SW480 (cell line): Measurements from ENCODE around the gene LZTR1.

Experiments
- DNase-seq: peaks from one replicate; pipeline ENCODE4 v3.0.0-alpha.2; 2016; ENCODE audit warnings: low spot score

Gene LZTR1

GRCh38 chr22:20951151-20951931 is 30.8 kb upstream of the LZTR1 start:
- DNase-seq = no peak

DNA sequence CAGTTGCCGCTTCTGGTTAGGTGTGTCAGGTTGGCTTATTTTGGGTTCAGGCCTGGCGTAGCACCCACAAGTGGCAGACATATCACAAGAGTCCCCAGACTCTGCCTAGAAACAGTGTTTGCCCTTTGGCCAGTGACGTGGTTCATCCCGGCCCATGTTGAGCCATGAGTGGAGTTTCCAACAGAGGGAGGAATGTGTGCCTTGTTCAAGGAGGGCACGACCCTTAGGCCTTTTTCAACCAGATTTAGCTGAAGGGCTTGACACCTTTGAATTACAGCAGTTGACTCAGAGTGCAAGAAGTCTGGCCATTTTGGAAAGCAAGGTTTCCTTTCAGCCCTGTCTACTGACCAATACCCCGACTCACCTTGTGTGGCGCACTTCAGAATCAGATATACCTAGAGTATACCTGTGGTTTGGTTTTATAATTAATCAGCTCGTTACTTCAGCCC is 30.1 kb upstream of the LZTR1 start:
- DNase-seq = no peak

GRCh38 chr22:20952544-20953341 is 29.4 kb upstream of the LZTR1 start:
- no peak for DNase-seq

- no peak for DNase-seq
Observed at GRCh38 chr22:20953342-20953608, 28.8 kb upstream of the LZTR1 start.

- no peak for DNase-seq
Observed at GRCh38 chr22:20953668-20954500, 28.2 kb upstream of the LZTR1 start.

DNA sequence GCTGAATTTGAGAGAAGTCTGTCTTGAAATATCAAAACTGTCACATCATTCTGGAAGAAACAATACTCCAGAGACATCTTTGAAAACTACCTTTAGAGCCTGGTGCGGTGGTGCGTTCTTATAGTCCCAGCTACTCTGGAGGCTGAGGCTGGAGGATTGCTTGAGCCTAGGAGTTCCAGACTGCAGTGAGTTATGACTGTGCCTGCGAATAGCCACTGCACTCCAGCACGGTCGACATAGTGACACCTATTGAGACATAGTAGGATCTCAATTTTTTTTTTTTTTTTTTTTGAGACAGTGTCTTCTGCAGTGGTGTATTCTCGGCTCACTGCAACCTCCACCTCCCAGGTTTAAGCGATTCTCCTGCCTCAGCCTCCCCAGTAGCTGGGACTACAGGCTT is 26.5 kb upstream of the LZTR1 start:
- DNase-seq = no peak

DNA sequence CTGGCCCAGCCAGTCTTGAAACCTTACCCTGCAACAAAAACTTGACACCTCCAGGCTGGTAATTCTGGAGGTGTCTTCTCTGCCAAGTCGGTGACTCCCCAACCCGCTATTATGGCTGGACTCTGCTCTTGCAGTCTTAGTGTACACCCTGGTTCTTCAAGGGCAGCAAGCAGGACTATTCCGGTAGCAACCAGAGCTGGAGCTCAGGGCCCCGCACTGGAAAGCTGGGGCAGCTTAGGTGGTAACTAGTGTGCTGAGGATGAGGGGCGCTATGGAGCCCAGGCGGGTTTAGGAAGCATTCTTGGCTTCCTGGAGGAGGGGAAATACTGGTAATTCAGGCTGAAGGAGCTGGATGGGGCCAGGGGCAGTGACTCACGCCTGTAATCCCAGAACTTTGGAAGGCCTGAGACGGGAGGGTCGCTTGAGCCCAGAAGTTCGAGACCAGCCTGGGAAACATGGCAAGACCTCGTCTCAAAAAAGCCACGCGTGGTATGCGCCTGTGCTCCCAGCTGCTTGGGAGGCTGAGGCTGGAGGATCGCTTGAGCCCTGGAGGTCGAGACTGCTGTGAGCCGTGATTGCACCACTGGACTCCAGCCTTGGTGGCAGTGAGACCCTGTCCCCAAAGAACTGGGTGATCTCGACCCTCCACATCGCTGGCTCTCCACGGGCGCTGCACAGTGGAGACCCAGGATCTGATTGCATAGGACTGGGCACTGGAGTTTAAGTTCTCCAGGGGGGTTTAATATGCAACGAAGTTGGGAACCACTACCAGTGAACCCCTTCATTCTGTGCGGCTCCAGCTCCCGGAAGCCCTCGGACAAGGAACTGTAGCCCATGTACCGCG is 25.6 kb upstream of the LZTR1 start:
- no peak for DNase-seq

DNA sequence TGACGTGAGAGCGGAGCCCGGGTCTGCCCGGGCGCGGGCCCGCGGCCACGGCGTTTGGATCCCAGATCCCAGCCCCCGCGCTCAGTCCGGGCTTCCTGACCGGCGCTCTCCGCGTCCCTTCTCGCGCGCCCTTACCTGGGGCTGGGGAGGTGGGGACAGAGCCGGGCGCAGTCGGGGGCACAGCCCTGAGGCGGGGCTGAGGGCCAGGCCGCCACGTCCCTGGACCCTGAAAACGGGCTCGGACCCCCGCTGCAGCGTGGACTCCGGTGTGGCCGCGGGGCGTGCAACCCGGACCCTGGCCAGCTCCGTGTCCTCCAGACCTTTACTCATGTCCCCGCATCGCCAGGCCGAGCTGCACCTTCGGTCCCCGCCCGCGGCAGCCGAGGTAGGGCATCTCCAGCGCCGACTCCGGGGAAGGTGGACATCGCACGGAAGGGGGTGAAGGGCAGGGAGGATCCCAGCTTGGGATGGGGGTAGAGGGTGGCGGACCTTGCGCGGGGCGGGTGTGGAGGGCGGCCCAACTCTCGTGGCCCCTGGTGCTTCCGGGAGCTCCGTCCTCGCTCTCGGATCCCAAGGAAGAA is 24.9 kb upstream of the LZTR1 start:
- no peak for DNase-seq

DNA sequence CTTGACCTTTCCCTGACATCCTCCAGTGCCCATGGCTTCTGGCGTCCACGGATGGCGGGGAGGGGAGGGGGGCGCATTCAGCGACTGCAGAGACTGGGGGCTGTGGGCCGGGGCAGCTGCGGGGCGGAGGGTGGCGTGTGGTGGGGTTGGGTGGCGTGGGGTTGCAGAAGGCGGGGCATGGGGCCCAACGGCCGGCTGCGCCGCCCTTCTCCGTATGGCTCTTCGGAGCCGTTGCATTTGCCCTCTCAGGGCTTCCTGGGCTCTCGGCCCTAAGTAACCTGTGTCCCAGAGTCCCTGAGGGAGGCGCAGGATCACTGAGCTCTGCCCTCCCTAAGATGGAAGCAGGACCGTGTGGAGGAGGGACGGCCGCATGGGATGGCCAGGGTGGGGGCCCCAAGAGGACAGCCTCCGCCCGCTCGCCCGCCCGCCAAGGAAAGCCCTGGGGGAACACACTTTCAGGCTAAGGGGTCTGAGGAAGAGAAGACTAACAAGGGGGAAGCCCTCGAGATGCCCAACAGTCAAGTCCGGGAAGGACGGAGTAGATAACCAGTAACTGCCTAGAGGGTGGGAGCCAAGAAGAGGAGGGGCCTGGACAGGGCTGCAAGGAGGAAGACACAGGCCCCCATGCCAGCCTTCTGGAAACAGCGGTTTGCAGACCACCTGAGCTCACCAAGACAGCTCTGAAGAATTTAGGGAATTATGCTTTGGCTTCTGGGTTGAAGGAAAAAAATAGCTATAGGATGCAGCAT is 24.2 kb upstream of the LZTR1 start:
- DNase-seq = peak; percentile 66

- no peak for DNase-seq
Observed at GRCh38 chr22:20959578-20960461, 22.3 kb upstream of the LZTR1 start.

GRCh38 chr22:20960609-20961008 is 21.5 kb upstream of the LZTR1 start:
- no peak for DNase-seq

DNA sequence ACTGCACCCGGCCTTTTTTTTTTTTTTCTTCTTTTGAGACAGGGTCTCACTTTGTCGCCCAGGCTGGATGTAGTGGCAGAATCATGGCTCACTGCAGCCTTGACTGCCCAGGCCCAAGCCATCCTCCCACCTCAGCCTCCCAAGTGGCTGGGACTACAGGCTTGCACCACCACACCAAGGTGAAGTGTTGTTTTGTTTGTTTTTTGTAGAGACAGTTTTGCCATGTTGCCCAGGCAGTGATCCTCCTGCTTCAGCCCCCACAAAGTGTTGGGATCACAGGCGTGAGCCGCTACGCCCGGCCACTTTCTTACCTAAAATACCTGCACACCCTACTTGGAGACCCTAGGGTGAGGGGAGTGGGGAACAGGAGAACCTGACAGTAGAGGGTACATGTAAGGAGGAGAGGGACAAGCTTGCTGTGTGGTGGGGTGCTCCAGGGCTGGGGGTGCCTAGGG is 19.6 kb upstream of the LZTR1 start:
- no peak for DNase-seq

DNA sequence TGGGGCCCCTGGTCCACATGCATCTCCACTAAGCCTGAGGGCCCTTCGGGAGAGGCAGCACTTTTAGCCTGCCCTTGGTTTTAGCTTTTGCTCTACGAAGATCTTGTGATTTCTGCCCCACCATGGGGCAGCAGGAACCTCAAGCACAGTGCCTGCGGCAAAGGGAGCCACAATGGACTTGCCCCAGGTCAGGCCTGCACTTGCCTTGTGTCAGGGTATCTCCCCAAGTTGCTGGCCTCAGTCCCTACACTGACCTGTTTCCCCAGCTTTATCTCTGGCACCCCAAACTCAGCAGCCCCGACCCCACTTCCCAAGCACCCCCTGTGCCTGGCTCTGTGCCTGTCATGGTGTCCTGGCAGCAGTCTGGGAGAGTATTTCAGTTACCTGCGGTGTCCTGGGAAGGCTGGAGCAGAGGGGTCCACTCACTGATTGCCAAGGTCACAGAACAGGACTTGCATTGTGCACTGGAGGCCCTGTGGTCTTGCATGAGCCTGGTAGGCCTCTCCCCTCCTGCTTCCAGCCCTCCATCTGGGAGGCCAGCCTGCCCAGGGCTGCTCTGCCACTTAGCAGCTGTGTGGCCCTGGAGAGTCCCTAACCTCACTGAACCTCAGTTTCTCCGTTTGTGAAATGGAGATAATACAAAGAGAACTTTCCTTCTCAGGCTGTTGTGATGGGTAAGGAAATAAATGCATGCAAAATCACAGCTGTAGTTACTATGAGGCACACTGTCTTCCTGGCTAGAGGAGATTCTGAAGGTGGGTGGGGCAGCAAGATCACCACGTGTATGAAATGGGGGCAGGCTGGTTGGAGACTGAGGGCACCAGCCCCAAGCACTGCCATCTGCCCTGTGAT is 18.7 kb upstream of the LZTR1 start:
- no peak for DNase-seq

DNA sequence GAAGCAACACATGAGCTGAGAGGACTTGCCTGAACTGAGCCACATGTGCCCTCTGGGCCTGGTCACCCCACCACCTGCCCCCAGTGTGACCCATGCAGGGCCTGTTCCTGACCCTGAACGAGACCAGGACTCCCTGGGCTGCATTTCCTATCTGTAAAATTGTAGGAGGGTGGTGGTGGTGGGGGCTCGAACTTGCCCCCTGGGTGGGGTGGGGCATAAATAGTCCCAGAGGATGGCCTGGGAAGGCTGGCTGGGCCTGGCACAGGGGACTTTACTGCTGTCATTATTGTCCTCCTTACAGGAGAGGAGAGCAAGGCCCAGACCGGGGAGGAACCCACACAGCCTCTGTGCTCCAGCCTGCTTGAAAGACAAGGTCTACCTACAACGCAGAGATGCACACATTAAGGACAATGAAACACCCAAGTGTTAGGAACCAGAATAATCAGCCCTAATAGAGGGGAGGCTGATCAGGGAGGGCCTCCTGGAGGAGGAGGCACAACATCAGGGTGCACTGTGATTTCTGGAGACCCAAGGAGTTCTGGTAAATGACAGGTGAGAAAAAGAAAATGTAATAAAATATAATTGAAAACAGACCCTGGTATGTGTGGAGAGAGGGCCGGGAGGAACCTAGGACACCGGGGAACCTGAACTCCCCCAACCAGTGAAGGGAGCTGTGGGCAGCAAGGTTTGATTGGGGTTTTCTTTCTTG is 17.9 kb upstream of the LZTR1 start:
- no peak for DNase-seq

- no peak for DNase-seq
Observed at GRCh38 chr22:20964799-20965103, 17.3 kb upstream of the LZTR1 start.

GRCh38 chr22:20965104-20965887 is 16.8 kb upstream of the LZTR1 start:
- DNase-seq = no peak
